K562 treated with DMSO at 1 percent for 12 hours (cell line): ENCODE data around the gene SPATA31E1. TPM values are rescaled to one million over a fixed set of nuclear protein-coding genes. Genes with fewer than 3 reads are reported as not detected.

Experiments
- total RNA-seq: library from RNA; unstranded; fragments of 300-600 nt; gene quantifications from 2 replicates; pipeline ENCODE4 v1.2.3, GENCODE V29; 2022; ENCODE audit not compliant: insufficient read depth

SPATA31E1 gene
- not detected in 2 replicates for total RNA-seq

GRCh38 chr9:87882627-87883026 lies at the start of gene SPATA31E1:
SPATA31E1 (plus strand) TSS chr9:87882877; CDS start chr9:87882892, 15 bp downstream.

GRCh38 chr9:87917662-87918061 lies 35.0 kb downstream of the SPATA31E1 start, which contains the start of gene SPATA31C1:
SPATA31C1 (plus strand) TSS chr9:87917962.

Other genes starting within 250 kb of the SPATA31E1 start
- gene CTSL, start 156.8 kb upstream of the SPATA31E1 start, total RNA-seq: 119 and 125 TPM in 2 replicates
- gene SPATA31C1, start 35.1 kb downstream of the SPATA31E1 start, total RNA-seq: not detected in 2 replicates
- gene CDK20, start 91.7 kb downstream of the SPATA31E1 start, total RNA-seq: 1.5 and 1.7 TPM in 2 replicates